ENCODE data around the gene C4orf33. TPM values are rescaled to one million over a fixed set of nuclear protein-coding genes. Genes with fewer than 3 reads are reported as not detected.

Gene C4orf33
- total RNA-seq, 4 donors from 2014 or later = 6.0 to 36.2 (median 21.9) TPM

- H3K27me3 ChIP-seq = peaks cover 6% of the 10 kb centered on the region
- no peaks in the 10 kb centered on the region for H3K9me3 ChIP-seq
- no peaks in the 10 kb centered on the region for H3K36me3 ChIP-seq
- intact Hi-C loops (cut with DNase I; ENCODE audit: low total_unique reads) (no loop called here), in situ Hi-C loops (cut with MboI; ENCODE audit: low pct_ligation_motif_present in 1 of 4, low pct_unique_long_range_greater_than_20kb in 1 of 4, low sequenced_read_pairs in 3 of 4) (no loop called here)
- H3K27ac ChIP-seq = no peak overlapping the region
- H3K4me1 ChIP-seq = no peaks in the 10 kb centered on the region
- H3K4me3 ChIP-seq = no peak overlapping the region
- TF ChIP-seq POLR2A (IDR thresholded peaks at IDR 0.05) = no peak
- no peak for TF ChIP-seq EP300 (IDR thresholded peaks at IDR 0.05; ENCODE audit: low read depth)
- no peak for TF ChIP-seq CTCF (IDR thresholded peaks at IDR 0.05)
- no peak for TF ChIP-seq POLR2AphosphoS5 (IDR thresholded peaks at IDR 0.05)
- no peak for DNase-seq
Observed at GRCh38 chr4:129162450-129162849, 66.5 kb downstream of the C4orf33 start.

GRCh38 chr4:129163427-129163826 is 67.5 kb downstream of the C4orf33 start:
- no peak for TF ChIP-seq POLR2A (IDR thresholded peaks at IDR 0.05)
- no peak for TF ChIP-seq EP300 (IDR thresholded peaks at IDR 0.05; ENCODE audit: low read depth)
- TF ChIP-seq CTCF (IDR thresholded peaks at IDR 0.05) = no peak
- TF ChIP-seq POLR2AphosphoS5 (IDR thresholded peaks at IDR 0.05) = no peak
- H3K4me3 ChIP-seq = no peak overlapping the region
- H3K36me3 ChIP-seq = no peaks in the 10 kb centered on the region
- H3K4me1 ChIP-seq = no peaks in the 10 kb centered on the region
- no peaks in the 10 kb centered on the region for H3K9me3 ChIP-seq
- H3K27me3 ChIP-seq = peaks cover 11% of the 10 kb centered on the region
- DNase-seq = no peak
- intact Hi-C loops (cut with DNase I; ENCODE audit: low total_unique reads) = no loop called here
- in situ Hi-C loops (cut with MboI; ENCODE audit: low pct_ligation_motif_present in 1 of 4, low pct_unique_long_range_greater_than_20kb in 1 of 4, low sequenced_read_pairs in 3 of 4) = no loop called here
- WGBS, 2 donors (ENCODE audit: low coverage in 1 of 2) = 60 to 67% methylated on average over 3 of the region's 3 CpGs
- no peak overlapping the region for H3K27ac ChIP-seq

DNA sequence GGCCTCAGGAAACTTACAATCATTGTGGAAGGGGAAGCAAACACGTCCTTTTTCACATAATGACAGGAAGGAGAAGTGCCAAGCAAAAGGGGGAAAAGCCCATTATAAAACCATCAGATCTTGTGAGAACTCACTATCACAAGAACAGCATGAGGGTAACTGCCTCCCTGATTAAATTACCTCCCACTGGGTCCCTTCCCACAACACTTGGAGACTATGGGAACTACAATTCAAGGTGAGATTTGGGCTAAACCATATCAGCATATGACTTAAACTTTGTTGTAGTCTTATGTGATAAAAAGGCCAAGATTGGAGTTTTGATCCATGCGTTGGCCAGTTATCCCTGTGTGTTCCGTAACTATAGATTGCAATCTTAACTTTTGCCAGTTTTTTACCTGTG is 68.3 kb downstream of the C4orf33 start:
- in situ Hi-C loops (cut with MboI; ENCODE audit: low pct_ligation_motif_present in 1 of 4, low pct_unique_long_range_greater_than_20kb in 1 of 4, low sequenced_read_pairs in 3 of 4) = no loop called here
- WGBS, 2 donors (ENCODE audit: low coverage in 1 of 2) = 67 to 71% methylated on average over 3 of the region's 3 CpGs
- intact Hi-C loops (cut with DNase I; ENCODE audit: low total_unique reads) = no loop called here
- no peaks in the 10 kb centered on the region for H3K4me1 ChIP-seq
- no peak for TF ChIP-seq EP300 (IDR thresholded peaks at IDR 0.05; ENCODE audit: low read depth)
- no peak for TF ChIP-seq POLR2A (IDR thresholded peaks at IDR 0.05)
- no peak for TF ChIP-seq CTCF (IDR thresholded peaks at IDR 0.05)
- no peak for TF ChIP-seq POLR2AphosphoS5 (IDR thresholded peaks at IDR 0.05)
- peaks cover 13% of the 10 kb centered on the region for H3K27me3 ChIP-seq
- H3K36me3 ChIP-seq = no peaks in the 10 kb centered on the region
- H3K4me3 ChIP-seq = no peak overlapping the region
- no peak for DNase-seq
- no peak overlapping the region for H3K27ac ChIP-seq
- H3K9me3 ChIP-seq = no peaks in the 10 kb centered on the region

Other genes with a start within 250 kb of the C4orf33 start
- gene SCLT1, start 2.6 kb upstream of the C4orf33 start, total RNA-seq = 10 to 100 TPM; 10.1 to 29.9 (median 14.3) TPM

All from transverse colon (tissue), 4 donors.